Neural cell (in vitro differentiated cells): ENCODE measurements around the gene CHURC1.

Experiments
- CTCF ChIP-seq: fragments of 450-650 bp; IDR thresholded peaks from 2 replicates; pipeline ENCODE4 v1.5.1; 2014; ENCODE audit warnings: antibody characterized with exemption, mild to moderate bottlenecking, moderate library complexity; ENCODE audit not compliant: poor library complexity, severe bottlenecking
- EP300 ChIP-seq: fragments of 450-650 bp; conservative IDR thresholded peaks from 2 replicates; pipeline ENCODE4 v1.6.1; 2014; ENCODE audit warnings: antibody characterized with exemption, mild to moderate bottlenecking, moderate library complexity; ENCODE audit not compliant: poor library complexity, severe bottlenecking
- POLR2AphosphoS5 ChIP-seq: IDR thresholded peaks from 2 replicates; pipeline ENCODE4 v1.6.1; 2012
- RAD21 ChIP-seq: fragments of 450-650 bp; conservative IDR thresholded peaks from 2 replicates; pipeline ENCODE4 v1.6.1; 2014; ENCODE audit warnings: antibody characterized with exemption, mild to moderate bottlenecking, moderate library complexity
- REST ChIP-seq: IDR thresholded peaks from 2 replicates; pipeline ENCODE4 v1.6.1; 2012; ENCODE audit warnings: borderline replicate concordance

GRCh38 chr14:64934338-64934929 is 20.2 kb downstream of the CHURC1 start:
- TF ChIP-seq CTCF (no peak), RAD21 (no peak), POLR2AphosphoS5 (no peak), EP300 (no peak), REST (no peak)
